GM12878 (cell line): ENCODE data around the gene MAP4K4.

Experiments
- CTCF ChIP-seq, 3 experiments: IDR thresholded peaks in 2 of 3; conservative IDR thresholded peaks in 1 of 3; 2 replicates each; pipeline ENCODE4 v1.5.1; 2011; ENCODE audit warnings: low read depth in 3 of 3, low read length in 3 of 3, mild to moderate bottlenecking in 3 of 3, control low read depth in 2 of 3, moderate library complexity in 2 of 3, inconsistent platforms in 1 of 3, mixed read lengths in 1 of 3; ENCODE audit not compliant: control insufficient read depth in 2 of 3, insufficient read depth in 1 of 3; ENCODE audit errors: extremely low read depth in 1 of 3
- MXI1 ChIP-seq: fragments of 150-350 bp; IDR thresholded peaks from 2 replicates; pipeline ENCODE4 v1.6.1; 2011; ENCODE audit warnings: low read depth, mild to moderate bottlenecking, inconsistent platforms, low read length, improper control_type of control experiment
- NFYA ChIP-seq: IDR thresholded peaks from 2 replicates; pipeline ENCODE4 v1.6.1; 2011; ENCODE audit warnings: low read depth, mild to moderate bottlenecking, low read length, improper control_type of control experiment, borderline replicate concordance
- PBX3 ChIP-seq: IDR thresholded peaks from 2 replicates; pipeline ENCODE4 v1.6.1; 2011; ENCODE audit warnings: mild to moderate bottlenecking, low read depth, low read length, moderate library complexity; ENCODE audit not compliant: insufficient replicate concordance
- TAF1 ChIP-seq: IDR thresholded peaks from 2 replicates; pipeline ENCODE4 v1.6.1; 2011; ENCODE audit warnings: mild to moderate bottlenecking, low read depth, low read length, borderline replicate concordance
- ZNF622 ChIP-seq: fragments of 450-650 bp; IDR thresholded peaks from 2 replicates; pipeline ENCODE4 v1.6.1; 2017; ENCODE audit warnings: mild to moderate bottlenecking, inconsistent platforms

- TF ChIP-seq TAF1: no peak
- no peak for TF ChIP-seq MXI1
- no peak for TF ChIP-seq PBX3
- no peak for TF ChIP-seq CTCF (IDR thresholded peaks at IDR 0.05 in 2 of 3, conservative IDR thresholded peaks at IDR 0.05 in 1 of 3; ENCODE audit: control insufficient read depth in 2 of 3, extremely low read depth in 1 of 3, insufficient read depth in 1 of 3, low read depth in 3 of 3, low read length in 3 of 3)
- no peak for TF ChIP-seq NFYA
- TF ChIP-seq ZNF622: no peak
These were observed 44.4 kb downstream of the MAP4K4 start for GRCh38 chr2:101741775-101742520.
